ENCODE data around the gene ODAD4. TPM values are rescaled to one million over a fixed set of nuclear protein-coding genes. Genes with fewer than 3 reads are reported as not detected.

The ODAD4 gene
- total and polyA plus RNA-seq, 2 of the 4 experiments (the other 2 are of a cell fraction): 0.38 to 0.54 TPM

DNA sequence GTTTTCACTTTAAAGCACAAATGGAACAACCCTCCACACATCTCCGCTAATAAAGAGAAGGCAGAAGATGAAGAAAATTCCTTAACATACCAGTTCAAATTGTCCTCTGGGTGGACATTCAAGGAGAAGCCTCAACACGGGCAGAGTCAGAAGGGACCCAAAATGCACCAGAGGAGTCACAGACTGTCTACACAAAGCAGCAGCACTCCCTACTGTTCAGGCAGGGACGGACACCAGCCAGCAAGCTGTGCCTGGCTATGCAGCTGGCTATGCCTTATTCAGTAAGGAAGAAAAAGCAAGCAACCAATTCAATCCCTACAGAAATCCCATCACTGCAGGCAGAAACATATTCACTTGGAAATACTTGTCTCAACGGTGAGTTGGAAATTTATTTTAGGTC lies 78.8 kb downstream of the ODAD4 start:
- Histone ChIP-seq H2BK120ac (ENCODE audit: low read depth, low read length) (no peak overlapping the region), H3K4me3 (ENCODE audit: insufficient read depth, low read depth, low read length) (no peak overlapping the region), H3K56ac (ENCODE audit: extremely low read depth, insufficient read depth, low read length) (no peak overlapping the region), H3K9ac (ENCODE audit: low read depth, low read length) (no peak overlapping the region), H3K79me1 (ENCODE audit: low read depth in 1 of 2, low read length in 2 of 2) (peaks cover 6 to 69% of the 10 kb centered on the region in 2 experiments), H3K4me1 (ENCODE audit: control insufficient read depth, insufficient read depth, low read length) (peaks cover 4% of the 10 kb centered on the region), H2BK20ac (ENCODE audit: low read depth, low read length) (no peak overlapping the region; the same call in 1 of the 2 replicates), H3K27ac (ENCODE audit: insufficient read depth, low read length) (no peak overlapping the region), H2BK5ac (ENCODE audit: low read depth, low read length, poor library complexity, severe bottlenecking) (no peak overlapping the region), H3K14ac (replicated peaks; ENCODE audit: low read depth, low read length) (no peak overlapping the region), H3K9me1 (ENCODE audit: insufficient read depth, low read length) (peaks cover 6% of the 10 kb centered on the region), H2AK9ac (replicated peaks; ENCODE audit: low read depth, low read length, poor library complexity) (no peak overlapping the region), H4K5ac (ENCODE audit: low read depth, low read length) (no peak overlapping the region), H3K36me3 (ENCODE audit: control insufficient read depth, insufficient read depth, low read length) (no peaks in the 10 kb centered on the region), H3K9me3 (ENCODE audit: control insufficient read depth, insufficient read depth, low read length) (no peaks in the 10 kb centered on the region), H3K4me2 (ENCODE audit: low read depth, low read length) (no peak overlapping the region), H3K27me3 (ENCODE audit: control insufficient read depth, insufficient read depth, low read length) (no peaks in the 10 kb centered on the region), H3K18ac (ENCODE audit: low read depth, low read length) (no peak overlapping the region), H2BK15ac (ENCODE audit: low read depth, low read length) (no peak overlapping the region), H2AFZ (replicated peaks; ENCODE audit: low read length, poor library complexity) (no peak overlapping the region), H4K20me1 (ENCODE audit: insufficient read depth, low read length) (peaks cover 74% of the 10 kb centered on the region), H4K8ac (ENCODE audit: low read depth in 2 of 2, low read length in 2 of 2) (no peak overlapping the region; a peak in 1 of 4 replicates), H3K4ac (ENCODE audit: low read depth, low read length) (no peak overlapping the region), H4K91ac (ENCODE audit: insufficient read depth, low read depth, low read length) (no peak overlapping the region), H2AK5ac (ENCODE audit: low read depth, low read length) (peak overlapping the region; percentile 44; the same call in 1 of the 2 replicates), H3K23ac (ENCODE audit: low read depth, low read length) (0 out of 2 replicates have a peak overlapping the region, but pooled peaks have one; percentile 24)
- TF ChIP-seq NFE2L2 (IDR thresholded peaks at IDR 0.05; ENCODE audit: low read depth, low read length) (no peak), CHD1 (IDR thresholded peaks at IDR 0.05; ENCODE audit: low read depth, low read length) (no peak), POLR2A (IDR thresholded peaks at IDR 0.05; ENCODE audit: low read depth, low read length) (no peak)
- TF ChIP-seq, protein P1, sequence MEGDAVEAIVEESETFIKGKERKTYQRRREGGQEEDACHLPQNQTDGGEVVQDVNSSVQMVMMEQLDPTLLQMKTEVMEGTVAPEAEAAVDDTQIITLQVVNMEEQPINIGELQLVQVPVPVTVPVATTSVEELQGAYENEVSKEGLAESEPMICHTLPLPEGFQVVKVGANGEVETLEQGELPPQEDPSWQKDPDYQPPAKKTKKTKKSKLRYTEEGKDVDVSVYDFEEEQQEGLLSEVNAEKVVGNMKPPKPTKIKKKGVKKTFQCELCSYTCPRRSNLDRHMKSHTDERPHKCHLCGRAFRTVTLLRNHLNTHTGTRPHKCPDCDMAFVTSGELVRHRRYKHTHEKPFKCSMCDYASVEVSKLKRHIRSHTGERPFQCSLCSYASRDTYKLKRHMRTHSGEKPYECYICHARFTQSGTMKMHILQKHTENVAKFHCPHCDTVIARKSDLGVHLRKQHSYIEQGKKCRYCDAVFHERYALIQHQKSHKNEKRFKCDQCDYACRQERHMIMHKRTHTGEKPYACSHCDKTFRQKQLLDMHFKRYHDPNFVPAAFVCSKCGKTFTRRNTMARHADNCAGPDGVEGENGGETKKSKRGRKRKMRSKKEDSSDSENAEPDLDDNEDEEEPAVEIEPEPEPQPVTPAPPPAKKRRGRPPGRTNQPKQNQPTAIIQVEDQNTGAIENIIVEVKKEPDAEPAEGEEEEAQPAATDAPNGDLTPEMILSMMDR (conservative IDR thresholded peaks at IDR 0.05; ENCODE audit: low read depth, low read length): 0 out of 2 replicates have a peak, but pooled peaks have one; percentile 14
- no peak for ATAC-seq (ENCODE audit: low read depth)
- in situ Hi-C loops (cut with MboI; ENCODE audit: low sequenced_read_pairs) (no loop called here), dilution Hi-C loops (cut with HindIII; ENCODE audit: low sequenced_read_pairs, unreplicated experiment) (no loop called here), intact Hi-C loops (cut with micrococcal nuclease) (no loop called here)
- DNase-seq: no peak
- ChIA-PET POLR2A (ENCODE audit: unreplicated experiment) (no interaction called here), CTCF (interaction anchor here (0.6 to 1.0 kb wide), 3 partner anchors 8 to 111 kb away, joined by 3 read pairs; partner anchors contain the start of genes DNAJC7 and NKIRAS2)
- 63% methylated on average over 1 of the region's 4 CpGs; no CpG with 5 or more reads in 1 of the 2 experiments for WGBS, 2 experiments (ENCODE audit: extremely low coverage in 2 of 2, insufficient read length in 1 of 2)
- BruUV-seq (replicated peaks): no TSS peak
